Heart left ventricle (tissue), 13 donors: ENCODE results near the gene CNOT11.

Experiments used
- POLR2A ChIP-seq, 2 donors: fragments of 450-650 bp; IDR thresholded peaks; one replicate each; pipeline ENCODE4 v1.6.1; 2017; ENCODE audit warnings: antibody characterized with exemption in 2 of 2, mild to moderate bottlenecking in 2 of 2, moderate library complexity in 2 of 2
- TF ChIP-seq, protein P1 (sequence below), 12 donors: fragments of 200-600 bp; sonication (generic) in 4 of 12; IDR thresholded peaks; one replicate each; pipeline versions ENCODE4 v1.5.0 to v1.8.0; 2018 to 2022; ENCODE audit warnings: antibody characterized with exemption in 12 of 12, mild to moderate bottlenecking in 5 of 12
- donor health status: ischemic (EF 13 %, LVEDD 7.1; RV severe dilation, severe dysfunction).
- donor health status: DM: no; HTN: yes; CAD: no.
- donor health status: DM: no; HTN: no; CAD: no.
- donor health status: ischemic (EF 25% LVEDD 6.9; RV normal size, moderate dysfunction).
- donor health status: ischemic (EF 25% LVEDD 5.7; RV mildly dilated, moderate dysfunction).
- donor health status: ischemic (EF 35%, LVEDD 5.7; RV mildly dilated, moderate dysfunction).
- donor health status: nonischemic (EF 11% LVEDD 7.7; RV severe dilation, severe dysfunction).
- donor health status: DM: yes; HTN: yes; CAD: no.
- donor health status: PGD.
- donor health status: ischemic (EF 29% LVEDD 5.4; RV normal size, mild dysfunction).
- donor health status: nonischemic (EF 23%, LVEDD 6.1; RV moderate dilation, normal function).

DNA sequence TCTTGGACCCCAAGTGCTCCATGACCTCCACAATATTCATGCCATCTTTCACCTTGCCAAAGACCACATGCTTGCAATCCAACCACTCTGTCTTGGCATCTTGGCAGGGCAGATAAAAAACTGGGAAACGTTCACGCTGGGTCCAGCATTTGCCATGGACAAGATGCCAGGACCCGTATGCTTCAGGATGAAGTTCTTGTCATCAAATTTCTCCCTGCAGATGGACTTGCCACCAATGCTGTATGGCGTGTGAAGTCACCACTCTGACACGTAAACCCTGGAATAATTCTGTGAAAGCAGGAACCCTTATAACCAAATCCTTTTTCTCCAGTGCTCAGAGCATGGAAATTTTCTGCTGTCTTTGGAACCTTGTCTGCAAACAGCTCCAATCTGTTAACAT is 21.5 kb downstream of the CNOT11 start:
- TF ChIP-seq, protein P1, sequence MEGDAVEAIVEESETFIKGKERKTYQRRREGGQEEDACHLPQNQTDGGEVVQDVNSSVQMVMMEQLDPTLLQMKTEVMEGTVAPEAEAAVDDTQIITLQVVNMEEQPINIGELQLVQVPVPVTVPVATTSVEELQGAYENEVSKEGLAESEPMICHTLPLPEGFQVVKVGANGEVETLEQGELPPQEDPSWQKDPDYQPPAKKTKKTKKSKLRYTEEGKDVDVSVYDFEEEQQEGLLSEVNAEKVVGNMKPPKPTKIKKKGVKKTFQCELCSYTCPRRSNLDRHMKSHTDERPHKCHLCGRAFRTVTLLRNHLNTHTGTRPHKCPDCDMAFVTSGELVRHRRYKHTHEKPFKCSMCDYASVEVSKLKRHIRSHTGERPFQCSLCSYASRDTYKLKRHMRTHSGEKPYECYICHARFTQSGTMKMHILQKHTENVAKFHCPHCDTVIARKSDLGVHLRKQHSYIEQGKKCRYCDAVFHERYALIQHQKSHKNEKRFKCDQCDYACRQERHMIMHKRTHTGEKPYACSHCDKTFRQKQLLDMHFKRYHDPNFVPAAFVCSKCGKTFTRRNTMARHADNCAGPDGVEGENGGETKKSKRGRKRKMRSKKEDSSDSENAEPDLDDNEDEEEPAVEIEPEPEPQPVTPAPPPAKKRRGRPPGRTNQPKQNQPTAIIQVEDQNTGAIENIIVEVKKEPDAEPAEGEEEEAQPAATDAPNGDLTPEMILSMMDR (IDR thresholded peaks at IDR 0.05), result no peak
- no peak for TF ChIP-seq POLR2A (IDR thresholded peaks at IDR 0.05)
